Daoy (cell line): ENCODE data around the gene PCSK9. TPM values are rescaled to one million over a fixed set of nuclear protein-coding genes. Genes with fewer than 3 reads are reported as not detected.

ENCODE experiments used
- DNase-seq: peaks from one replicate; pipeline ENCODE4 v3.0.0-alpha.2; 2015; ENCODE audit warnings: low read depth
- total RNA-seq: library from RNA; depleted of rRNA; stranded (reverse); fragments of >200 nt; shearing (Covaris generic); gene quantifications from 2 replicates; pipeline ENCODE4 v1.2.3, GENCODE V29; 2014; rRNA removed

PCSK9 gene
- 0.03 and 0.29 TPM in 2 replicates for total RNA-seq

DNA sequence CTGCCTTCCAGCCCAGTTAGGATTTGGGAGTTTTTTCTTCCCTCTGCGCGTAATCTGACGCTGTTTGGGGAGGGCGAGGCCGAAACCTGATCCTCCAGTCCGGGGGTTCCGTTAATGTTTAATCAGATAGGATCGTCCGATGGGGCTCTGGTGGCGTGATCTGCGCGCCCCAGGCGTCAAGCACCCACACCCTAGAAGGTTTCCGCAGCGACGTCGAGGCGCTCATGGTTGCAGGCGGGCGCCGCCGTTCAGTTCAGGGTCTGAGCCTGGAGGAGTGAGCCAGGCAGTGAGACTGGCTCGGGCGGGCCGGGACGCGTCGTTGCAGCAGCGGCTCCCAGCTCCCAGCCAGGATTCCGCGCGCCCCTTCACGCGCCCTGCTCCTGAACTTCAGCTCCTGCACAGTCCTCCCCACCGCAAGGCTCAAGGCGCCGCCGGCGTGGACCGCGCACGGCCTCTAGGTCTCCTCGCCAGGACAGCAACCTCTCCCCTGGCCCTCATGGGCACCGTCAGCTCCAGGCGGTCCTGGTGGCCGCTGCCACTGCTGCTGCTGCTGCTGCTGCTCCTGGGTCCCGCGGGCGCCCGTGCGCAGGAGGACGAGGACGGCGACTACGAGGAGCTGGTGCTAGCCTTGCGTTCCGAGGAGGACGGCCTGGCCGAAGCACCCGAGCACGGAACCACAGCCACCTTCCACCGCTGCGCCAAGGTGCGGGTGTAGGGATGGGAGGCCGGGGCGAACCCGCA, at the start of gene PCSK9:
Gene PCSK9, plus strand, starts transcription at position 207 of the 741 bp plus-strand sequence. Its CDS starts 290 bp downstream, at position 497.
- peak; percentile 34 for DNase-seq

DNA sequence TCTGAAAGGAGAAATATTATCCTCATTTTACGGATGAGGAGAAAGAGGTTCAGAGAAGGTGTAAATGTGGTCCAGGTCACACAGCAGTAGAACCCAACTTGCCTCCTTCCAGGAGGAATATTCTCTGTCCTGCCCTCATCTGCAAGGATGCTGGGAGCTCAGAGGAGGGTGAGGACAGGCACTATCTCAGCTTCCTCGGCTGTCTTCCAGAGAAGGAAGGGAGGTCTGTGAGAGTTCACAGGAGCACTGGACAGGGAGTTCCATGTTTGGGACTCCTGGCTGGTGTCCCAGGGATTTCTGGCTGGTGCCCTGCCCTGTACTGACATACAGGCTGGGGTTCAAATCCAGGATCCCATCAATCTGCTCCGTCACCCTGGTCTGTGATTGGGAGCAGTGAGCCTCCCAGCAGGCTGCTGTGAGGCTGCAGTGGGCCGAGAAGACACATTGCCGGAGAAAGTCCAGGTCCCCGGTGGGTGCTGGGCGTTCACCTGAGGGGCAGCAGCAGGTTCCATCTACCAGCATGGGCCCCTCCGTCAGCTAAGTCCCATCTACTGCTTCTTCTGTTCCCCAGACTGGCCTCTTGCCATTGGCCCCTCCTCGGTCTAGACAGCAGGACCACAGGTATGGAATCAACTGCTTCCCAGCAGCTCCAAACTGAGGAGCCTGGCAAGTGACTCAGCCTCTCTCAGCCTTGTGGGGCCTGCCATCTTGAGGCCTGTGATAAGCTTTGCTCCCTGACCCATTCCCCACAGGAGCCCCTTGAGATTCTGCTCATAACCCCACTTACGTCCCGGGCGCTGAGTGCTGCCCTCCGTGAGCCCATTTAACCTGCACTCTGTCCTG, 49.2 kb upstream of the PCSK9 start:
- DNase-seq, result peak; percentile 50

DNA sequence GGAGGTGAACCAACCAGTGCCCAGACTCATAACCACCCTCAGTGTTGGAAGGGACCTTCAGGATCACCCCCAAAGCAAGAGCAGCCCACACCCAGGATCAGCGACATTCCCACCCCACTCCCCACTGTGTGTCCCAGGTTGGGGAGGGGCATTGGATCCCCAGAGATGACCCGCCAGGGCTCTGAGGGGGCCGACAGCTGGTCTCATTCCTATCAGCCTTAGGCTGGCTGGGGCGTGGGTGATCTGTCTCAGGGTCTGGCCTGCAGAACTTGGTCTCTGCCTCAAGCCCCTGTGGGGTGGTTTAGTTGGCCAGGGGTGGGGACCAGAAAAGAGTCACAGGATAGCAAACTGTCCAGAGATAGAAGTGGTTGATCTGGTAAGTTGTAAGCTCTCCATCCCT, 48.4 kb upstream of the PCSK9 start:
- DNase-seq, result no peak

DNA sequence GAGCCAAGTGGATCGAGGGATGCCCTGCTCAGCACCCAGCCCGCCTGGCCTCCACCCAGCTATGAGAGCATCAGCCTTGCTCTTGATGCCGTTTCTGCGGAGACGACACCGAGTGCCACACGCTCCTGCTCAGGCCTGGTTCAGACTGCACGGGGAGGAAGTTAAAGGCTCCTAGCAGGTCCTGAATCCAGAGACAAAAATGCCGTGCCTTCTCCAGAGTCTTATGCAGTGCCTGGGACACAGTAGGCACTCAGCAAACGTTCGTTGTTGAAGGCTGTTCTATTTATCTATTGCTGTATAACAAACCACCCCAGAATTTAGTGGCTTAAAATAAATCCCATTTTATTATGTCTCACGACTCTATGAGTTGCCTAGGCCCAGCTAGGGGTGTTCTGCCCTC, 47.4 kb upstream of the PCSK9 start:
- DNase-seq, result no peak

DNA sequence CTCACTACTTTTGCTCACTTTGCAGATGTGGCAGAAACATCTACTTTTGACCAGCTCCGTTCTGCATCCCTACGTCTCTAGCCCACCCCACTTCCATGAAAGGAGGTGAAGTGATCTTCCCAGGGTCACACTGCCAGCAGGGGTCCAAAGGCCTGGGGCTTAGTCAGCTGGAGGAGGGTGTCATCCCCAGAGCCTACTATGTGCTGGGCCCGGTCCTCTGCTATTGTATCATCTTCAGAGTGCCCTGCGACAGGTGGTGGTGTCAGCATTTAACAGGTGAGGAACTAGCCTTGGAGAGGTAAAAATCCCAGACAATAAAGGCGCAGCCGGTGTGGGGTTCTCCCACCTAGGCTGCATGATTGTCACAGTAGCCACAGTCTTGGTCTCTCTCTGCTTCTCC, 46.2 kb upstream of the PCSK9 start:
- DNase-seq, result no peak

DNA sequence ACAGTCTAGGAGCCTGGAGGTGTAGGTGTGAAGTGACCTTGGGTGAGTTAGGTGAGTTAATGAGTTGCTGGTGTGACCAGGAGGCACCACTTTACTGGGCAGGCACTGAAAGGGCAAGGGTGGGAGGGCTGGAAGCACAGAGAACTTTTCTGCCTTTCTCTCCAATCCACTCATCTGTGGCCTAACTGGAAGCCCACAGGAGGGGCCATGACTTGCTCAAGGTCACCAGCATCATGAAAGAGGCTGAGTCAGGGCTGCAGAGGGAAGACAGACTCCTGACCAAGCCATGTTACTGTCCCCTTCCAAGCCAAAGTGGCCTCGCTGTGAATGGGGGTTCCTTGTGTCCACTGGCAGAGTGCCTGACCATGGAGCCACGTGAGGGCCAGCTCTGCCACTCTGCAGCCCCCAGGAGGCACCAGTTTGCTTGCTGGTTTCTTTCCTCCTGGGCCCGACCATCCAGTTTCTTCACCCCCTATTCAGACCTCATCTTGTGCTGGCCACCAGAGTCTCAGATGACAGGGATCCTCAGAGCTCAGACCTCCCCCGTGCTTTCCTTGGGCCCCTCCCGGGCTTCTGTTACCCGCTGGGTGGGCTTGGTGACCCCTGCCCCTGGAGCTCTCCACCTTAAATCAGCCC, 44.9 kb upstream of the PCSK9 start:
- DNase-seq, result no peak

DNA sequence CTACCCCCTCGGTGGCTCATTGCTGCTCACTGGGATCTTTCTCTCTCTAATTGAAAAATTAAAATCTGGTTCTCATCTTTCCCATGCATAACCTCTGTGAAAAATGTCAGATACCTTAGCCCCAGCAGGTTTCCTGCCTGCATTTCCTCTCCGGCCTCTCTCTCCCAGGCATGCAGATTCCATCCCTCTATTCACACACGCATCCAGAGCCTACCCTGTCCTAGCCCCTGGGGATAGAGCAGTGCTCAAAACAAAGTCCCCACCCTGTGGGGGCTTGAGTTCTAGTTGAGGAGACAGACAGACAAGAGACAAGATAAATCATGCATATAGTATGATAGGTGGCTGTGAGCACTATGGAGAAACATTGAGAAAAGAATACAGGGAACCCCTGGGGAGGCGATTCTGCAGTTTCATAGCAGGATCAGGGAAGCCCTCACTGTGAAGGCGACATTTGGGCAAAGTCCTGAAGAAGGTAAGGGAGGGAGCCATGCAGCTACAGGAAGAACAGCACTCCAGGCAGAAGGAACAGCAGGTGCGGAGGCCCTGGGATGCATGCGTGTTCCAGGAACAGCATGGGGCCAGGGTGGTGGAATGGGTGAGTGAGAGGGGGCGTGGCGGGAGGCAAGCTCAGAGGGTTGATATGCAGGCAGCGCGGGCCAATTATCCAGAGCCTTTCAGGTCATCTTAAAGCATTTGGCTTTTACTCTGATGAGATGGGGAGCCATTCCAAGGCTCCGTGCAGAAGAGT, 44.2 kb upstream of the PCSK9 start:
- no peak for DNase-seq

DNA sequence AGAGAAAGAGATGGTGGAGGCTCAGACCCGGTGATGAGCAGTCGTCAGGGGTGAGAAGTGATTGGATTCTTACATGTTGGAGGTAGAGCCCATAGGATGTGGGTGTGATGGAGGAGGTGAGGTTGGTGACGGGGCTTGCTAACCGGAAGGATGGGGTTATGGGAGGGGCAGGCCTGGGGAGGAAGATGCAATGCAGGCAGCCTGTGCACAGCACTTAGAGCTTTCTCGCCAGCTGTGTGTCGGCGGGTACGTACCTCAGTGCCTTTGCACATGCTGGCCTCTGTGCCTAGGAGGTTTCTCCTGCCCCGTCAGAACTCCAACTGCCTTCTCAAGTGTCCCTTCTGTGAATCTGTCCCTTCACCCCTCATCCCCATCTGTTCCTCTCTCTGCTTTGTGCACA, 43.5 kb upstream of the PCSK9 start:
- no peak for DNase-seq

DNA sequence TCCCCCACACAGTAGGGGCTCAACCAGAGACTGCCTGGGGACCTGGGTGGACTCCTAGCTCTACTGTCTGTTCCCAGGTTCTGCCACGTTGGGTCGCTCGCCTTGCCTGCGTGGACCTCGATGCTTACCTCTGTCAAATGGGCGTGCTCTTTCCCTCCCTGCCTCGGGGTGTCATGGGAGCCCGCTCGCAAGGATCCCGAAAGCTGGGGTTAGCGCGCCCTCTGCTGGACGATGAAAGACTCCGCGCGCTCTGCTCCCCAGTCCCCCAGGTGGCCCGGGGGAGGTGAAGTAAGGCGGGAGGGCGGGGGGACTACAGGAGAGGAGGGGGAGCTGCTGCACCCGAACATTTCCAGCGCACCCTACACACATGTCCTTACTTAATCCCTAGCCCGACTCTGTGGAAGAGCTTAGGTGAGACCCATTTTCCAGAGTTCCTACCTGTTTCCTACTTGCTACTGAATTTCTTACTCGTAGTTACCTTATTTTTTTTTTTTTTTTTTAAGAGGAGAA, 42.9 kb upstream of the PCSK9 start:
- DNase-seq, result peak; percentile 88

DNA sequence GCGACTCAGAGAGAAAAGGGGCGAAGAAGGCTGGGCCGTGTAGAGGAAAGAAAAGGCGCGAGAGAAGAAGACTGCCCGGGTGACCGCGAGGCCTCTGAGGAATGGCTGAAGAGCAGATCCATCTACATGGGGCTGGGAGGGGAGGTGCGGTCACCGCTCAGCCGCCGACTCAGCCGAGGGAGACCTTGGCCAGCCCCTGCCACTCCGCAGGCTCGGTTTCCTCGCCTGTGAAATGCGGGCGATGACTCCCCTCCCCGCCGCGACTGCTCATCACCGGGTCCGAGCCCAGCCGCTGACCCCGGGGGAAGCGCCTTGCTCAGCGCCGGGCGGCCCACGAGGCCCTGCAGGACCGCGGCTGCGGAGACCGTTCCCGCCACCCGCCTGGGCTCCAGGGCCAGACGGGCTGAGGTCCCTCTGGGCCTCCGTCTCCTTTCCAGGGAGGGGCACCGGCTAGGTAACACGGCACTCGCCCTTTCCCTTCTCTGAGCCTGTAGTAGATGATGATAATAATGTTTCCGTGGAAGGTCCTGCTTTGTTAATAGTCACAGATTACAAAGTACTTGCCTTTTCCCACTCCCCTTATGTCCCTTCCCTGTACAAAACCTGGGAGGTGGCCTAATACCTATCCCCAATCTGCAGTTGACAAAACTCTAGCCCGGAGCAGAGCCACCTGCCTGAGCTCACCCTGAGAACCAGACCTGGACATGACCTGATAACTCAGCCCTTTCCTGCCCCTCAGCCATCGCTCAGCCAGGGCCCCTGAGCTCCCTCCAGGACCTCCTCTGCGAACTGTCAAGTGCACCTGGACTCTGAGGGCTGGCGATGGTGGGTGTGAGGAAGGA, 42.3 kb upstream of the PCSK9 start:
- peak; percentile 33 for DNase-seq

DNA sequence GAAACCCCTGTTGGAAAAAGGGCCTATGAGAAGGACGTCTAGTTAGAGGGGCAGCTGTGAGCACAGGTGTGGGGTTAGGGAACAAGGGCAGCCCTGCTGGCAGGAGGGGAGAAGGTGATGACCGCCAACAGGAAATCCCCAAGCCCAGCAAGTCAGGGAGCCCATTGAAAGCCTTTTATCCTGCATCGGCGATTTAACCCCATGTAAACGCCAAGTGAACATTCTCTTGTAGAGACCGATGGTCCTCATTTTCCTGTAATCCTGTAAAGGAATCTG, 41.7 kb upstream of the PCSK9 start:
- DNase-seq, result no peak

DNA sequence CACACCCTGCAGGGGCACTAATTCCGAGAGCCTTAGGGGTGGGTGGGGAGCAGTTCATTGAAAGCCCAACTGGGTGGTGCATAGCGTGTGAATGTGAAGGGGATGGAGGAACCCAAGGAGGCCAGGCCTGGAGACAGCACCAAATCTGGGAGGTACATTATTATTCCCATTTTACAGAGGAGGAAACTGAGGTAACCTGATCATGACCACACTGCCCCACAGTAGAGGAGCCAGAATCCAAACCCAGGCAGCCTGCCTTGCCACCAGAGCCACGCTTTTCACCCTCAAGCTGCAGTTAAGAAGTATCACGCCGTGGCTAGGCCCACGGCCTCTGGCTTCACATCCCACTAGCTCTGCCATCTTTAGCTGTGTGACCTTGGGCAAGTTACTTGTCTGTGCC, 41.2 kb upstream of the PCSK9 start:
- DNase-seq, result no peak

DNA sequence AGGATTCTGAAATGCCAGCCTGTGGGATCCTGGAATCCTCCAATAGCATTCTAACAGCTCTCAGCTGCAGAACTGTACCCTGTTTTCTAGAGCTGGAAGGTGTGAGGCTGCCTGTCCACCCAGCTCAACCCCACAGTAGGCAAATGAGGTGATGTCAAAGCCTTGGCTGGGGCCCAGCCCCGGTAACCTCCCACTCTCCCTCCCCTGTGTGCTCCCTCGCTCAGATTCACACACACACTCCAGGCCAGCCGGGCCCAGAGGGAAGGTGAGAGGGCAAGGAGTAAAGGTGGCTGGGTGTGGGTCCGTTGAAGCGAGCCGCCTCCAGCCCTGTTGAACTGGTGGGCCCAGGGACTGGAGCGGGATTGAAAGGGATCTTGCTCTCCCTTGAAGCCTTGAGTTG, 40.7 kb upstream of the PCSK9 start, which contains the start of gene BSND:
Gene BSND, plus strand, starts transcription at position 257 of the 400 bp plus-strand sequence. CDS start 254 bp downstream, outside the sequence.
- DNase-seq, result no peak

DNA sequence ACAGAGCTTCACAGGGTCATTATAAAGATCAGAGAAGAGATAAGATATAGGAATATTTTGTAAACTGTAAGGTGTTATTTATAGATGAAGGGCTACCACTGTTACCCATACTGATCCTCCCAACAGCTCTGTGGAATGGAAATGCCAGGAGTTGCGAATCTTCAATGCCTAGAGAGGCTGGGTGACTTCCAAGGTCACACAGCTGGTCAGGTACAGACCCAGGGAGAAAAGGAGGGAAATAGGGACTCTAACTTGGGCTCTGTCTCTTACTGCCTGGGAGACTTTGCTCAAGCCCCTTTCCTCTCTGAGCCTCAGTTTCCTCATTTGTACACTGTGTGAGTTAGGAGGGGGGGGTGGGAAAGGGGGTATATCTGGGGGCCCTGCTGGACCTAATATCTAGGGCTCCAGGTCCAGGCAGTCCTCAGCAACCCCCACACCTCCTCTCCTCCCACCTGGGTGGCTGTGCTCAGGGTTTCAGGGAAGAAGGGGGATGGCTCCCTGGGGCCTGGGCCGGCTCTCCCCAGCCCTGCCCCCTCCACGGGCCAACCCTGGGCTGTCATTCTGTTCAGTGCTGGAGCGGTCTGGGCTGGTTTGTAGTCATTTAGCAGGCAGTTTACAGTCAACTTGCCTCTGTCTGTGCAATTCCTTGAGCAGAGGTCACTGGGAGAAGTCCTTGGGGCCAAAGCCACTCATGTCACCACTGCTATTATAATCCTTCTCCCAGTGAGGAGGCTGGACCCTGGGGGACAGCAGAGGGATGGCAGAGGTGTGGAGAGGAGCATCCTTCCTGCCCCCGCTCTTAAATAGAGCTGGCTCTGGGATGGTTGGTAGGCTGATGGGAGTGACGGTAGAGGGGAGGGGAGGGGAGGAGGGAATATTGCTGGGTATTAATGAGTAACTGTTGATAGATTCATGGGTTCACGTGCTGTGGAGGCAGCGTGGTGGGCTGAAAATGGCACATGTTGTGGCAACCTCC, 39.0 kb upstream of the PCSK9 start:
- no peak for DNase-seq

DNA sequence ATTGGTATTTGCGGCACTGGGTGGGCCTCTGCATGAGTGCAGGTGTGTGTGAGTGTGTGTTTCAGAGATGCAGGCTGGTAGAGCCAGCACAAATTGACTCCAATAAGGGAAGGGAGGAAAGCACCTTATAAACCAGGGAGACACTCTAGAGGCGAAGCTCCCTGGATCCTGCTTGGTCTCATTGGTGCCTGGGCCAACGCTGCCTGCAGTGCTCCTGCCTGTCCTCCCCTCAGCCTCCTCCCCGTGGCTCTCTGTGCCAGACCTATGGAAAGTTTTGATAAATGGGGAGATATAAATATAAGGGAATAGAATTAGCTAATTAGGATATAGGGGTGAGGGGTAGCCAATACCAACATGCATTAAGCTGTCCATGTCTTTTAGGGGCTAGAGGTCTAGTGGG, 38.0 kb upstream of the PCSK9 start:
- DNase-seq, result no peak

DNA sequence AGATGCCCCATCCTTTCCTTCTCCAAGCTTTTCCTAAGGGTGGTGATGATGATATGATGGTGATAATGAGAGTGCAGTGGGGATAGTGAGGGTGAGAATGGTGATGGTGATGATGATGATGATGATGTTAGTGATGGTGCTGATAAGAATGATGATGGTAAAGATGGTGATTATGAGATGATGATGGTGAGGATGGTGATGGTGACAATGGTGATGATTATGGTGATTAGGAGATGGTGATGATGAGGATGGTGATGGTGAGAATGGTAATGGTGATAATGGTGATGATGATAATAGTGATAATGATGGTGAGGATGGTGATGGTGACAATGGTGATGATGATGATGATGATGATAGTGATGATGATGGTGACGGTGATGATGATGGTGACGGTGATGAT, 36.7 kb upstream of the PCSK9 start:
- no peak for DNase-seq

DNA sequence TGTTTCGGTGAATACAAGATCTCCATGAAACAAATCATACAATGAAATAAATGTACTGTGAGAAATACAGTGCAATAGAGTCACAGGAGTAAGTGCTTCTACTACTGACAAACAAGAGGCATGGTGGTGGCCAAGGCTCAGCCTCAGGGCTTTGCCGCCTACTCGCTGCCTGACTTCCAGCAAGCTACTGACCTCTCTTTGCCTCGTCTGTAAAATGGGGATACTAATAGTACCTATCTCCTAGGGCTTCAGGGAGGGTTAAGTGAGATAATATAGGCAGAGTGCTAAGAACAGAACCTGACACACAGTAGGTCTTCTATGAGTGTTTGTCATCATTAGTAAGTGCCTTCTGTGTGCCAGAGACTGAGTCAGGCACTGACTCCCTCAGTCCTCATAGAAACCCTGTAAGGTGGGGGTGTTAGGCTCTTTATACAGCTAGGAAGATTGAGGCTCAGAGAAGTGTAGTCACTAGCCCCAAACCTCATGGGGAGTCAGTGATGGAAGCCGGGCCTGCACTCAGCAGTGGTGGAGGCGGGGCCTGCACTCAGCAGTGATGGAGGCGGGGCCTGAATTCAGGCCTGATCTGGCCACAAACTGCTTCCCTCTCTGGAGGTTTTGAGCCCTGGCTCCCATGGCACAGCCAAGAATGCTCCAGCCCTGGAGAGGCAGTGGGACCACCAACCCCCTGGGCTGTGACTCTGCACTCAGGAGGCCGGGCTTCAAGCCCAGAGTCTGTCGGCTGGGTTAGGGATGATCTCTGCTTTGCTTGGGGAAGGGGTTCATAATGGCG, 33.8 kb upstream of the PCSK9 start:
- DNase-seq, result no peak

DNA sequence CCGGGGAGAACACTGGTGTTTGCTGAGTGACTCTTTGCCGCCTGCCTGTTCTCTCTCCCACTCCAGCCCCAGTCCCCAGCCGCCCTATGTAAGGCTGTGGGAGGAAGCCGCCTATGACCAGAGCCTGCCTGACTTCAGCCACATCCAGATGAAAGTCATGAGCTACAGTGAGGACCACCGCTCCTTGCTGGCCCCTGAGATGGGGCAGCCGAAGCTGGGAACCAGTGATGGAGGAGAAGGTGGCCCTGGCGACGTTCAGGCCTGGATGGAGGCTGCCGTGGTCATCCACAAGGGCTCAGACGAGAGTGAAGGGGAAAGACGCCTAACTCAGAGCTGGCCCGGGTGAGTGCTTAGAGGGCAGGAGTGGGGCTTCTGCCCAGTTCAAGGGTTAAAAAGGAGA, 32.4 kb upstream of the PCSK9 start:
- no peak for DNase-seq

DNA sequence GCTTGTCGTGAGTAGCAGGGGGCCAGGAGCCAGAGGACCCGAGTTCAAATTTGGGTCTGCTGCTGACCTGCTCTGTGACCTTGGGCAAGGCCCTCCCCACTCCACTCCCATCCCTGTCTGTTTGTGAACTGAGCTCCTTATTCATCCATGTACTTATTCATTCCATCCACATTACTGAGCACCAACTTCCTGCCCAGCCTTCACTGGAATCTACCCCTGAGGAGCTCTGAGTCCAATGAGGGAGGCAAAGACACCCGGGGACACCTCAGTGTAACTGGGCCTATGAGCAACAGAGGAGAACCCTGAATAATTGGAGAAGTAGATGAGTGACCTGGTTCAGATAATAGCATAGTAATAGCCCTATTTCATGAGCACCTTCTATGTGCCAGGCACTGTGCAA, 31.7 kb upstream of the PCSK9 start:
- peak; percentile 42 for DNase-seq
